Heart left ventricle (tissue), 13 donors: ENCODE measurements around the gene RSL24D1.

Experiments used
- CTCF ChIP-seq, 12 donors: fragments of 200-600 bp; sonication (generic) in 4 of 12; IDR thresholded peaks; one replicate each; pipeline versions ENCODE4 v1.5.0 to v1.8.0; 2018 to 2022; ENCODE audit warnings: antibody characterized with exemption in 12 of 12, mild to moderate bottlenecking in 5 of 12
- POLR2A ChIP-seq, 2 donors: fragments of 450-650 bp; IDR thresholded peaks; one replicate each; pipeline ENCODE4 v1.6.1; 2017; ENCODE audit warnings: antibody characterized with exemption in 2 of 2, mild to moderate bottlenecking in 2 of 2, moderate library complexity in 2 of 2
- donor health status: ischemic (EF 13 %, LVEDD 7.1; RV severe dilation, severe dysfunction).
- donor health status: DM: no; HTN: yes; CAD: no.
- donor health status: DM: no; HTN: no; CAD: no.
- donor health status: ischemic (EF 25% LVEDD 6.9; RV normal size, moderate dysfunction).
- donor health status: ischemic (EF 25% LVEDD 5.7; RV mildly dilated, moderate dysfunction).
- donor health status: ischemic (EF 35%, LVEDD 5.7; RV mildly dilated, moderate dysfunction).
- donor health status: nonischemic (EF 11% LVEDD 7.7; RV severe dilation, severe dysfunction).
- donor health status: DM: yes; HTN: yes; CAD: no.
- donor health status: PGD.
- donor health status: ischemic (EF 29% LVEDD 5.4; RV normal size, mild dysfunction).
- donor health status: nonischemic (EF 23%, LVEDD 6.1; RV moderate dilation, normal function).

- TF ChIP-seq POLR2A (IDR thresholded peaks at IDR 0.05), result no peak
- no peak for TF ChIP-seq CTCF (IDR thresholded peaks at IDR 0.05)
Measured at GRCh38 chr15:55245059-55245458, 48.3 kb upstream of the RSL24D1 start.
